A549 (cell line): ENCODE data around the gene LDLRAD4.

Experiments
- EP300 ChIP-seq, 2 experiments: fragments of >200 bp; sonication (Bioruptor Twin); formaldehyde crosslinking; IDR thresholded peaks; 2 replicates in 1 of 2; 3 replicates in 1 of 2; pipeline ENCODE4 v1.6.1; 2016 to 2017
- GATA3 ChIP-seq: IDR thresholded peaks from 2 replicates; pipeline ENCODE4 v1.6.1; 2012; ENCODE audit warnings: borderline replicate concordance
- NFE2L2 ChIP-seq: fragments of 150-350 bp; conservative IDR thresholded peaks from 2 replicates; pipeline ENCODE4 v1.6.1; 2014; ENCODE audit warnings: low read length
- POLR2A ChIP-seq: IDR thresholded peaks from 2 replicates; pipeline ENCODE4 v1.6.1; 2012; ENCODE audit warnings: mild to moderate bottlenecking, low read length
- RFX5 ChIP-seq: fragments of 450-650 bp; IDR thresholded peaks from 2 replicates; pipeline ENCODE4 v1.7.1; 2014; ENCODE audit warnings: antibody characterized with exemption, mild to moderate bottlenecking, moderate library complexity
- ZSCAN20 ChIP-seq: fragments of 250-450 bp; sonication (Bioruptor Pico); IDR thresholded peaks from 2 replicates; pipeline ENCODE4 v1.8.0; 2022; ENCODE audit warnings: mild to moderate bottlenecking, moderate library complexity
- TF ChIP-seq, protein P1 (sequence below): fragments of >200 bp; sonication (Bioruptor Twin); formaldehyde crosslinking; IDR thresholded peaks from 3 replicates; pipeline ENCODE4 v1.5.1; 2016
- TF ChIP-seq, protein P2 (sequence below): fragments of 200-600 bp; sonication (generic); IDR thresholded peaks from 2 replicates; pipeline ENCODE4 v1.6.1; 2016; ENCODE audit warnings: antibody characterized with exemption, mild to moderate bottlenecking, moderate library complexity
- TF ChIP-seq, protein P3 (sequence below): fragments of 250-450 bp; sonication (Bioruptor Pico); IDR thresholded peaks from 2 replicates; pipeline ENCODE4 v1.5.0; 2021; ENCODE audit warnings: mild to moderate bottlenecking, moderate library complexity, borderline replicate concordance
- TF ChIP-seq, protein P4 (sequence below): fragments of 450-650 bp; IDR thresholded peaks from 2 replicates; pipeline ENCODE4 v1.6.1; 2014; ENCODE audit warnings: antibody characterized with exemption

DNA sequence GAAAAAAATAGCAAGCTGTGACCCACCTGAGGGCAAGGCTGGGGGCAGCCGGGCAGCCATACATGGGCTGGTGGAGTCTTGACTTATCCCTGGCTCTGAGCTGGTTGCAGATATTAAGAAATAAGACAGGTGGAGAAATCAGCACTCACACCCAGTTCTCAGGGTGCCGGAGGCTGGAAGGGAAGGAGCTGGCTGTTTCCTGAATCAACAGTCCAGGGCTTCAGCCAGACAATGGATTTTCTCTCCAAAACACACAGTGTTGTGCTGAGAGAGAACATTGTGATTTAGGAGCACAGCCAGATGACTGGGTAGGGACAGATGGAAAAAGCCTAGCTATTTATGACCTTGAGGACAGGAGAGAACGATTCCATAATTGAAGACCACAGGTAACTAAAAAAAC, 208.8 kb downstream of the LDLRAD4 start:
- no peak for TF ChIP-seq RFX5
- no peak for TF ChIP-seq EP300 (IDR thresholded peaks at IDR 0.05)
- TF ChIP-seq, protein P1, sequence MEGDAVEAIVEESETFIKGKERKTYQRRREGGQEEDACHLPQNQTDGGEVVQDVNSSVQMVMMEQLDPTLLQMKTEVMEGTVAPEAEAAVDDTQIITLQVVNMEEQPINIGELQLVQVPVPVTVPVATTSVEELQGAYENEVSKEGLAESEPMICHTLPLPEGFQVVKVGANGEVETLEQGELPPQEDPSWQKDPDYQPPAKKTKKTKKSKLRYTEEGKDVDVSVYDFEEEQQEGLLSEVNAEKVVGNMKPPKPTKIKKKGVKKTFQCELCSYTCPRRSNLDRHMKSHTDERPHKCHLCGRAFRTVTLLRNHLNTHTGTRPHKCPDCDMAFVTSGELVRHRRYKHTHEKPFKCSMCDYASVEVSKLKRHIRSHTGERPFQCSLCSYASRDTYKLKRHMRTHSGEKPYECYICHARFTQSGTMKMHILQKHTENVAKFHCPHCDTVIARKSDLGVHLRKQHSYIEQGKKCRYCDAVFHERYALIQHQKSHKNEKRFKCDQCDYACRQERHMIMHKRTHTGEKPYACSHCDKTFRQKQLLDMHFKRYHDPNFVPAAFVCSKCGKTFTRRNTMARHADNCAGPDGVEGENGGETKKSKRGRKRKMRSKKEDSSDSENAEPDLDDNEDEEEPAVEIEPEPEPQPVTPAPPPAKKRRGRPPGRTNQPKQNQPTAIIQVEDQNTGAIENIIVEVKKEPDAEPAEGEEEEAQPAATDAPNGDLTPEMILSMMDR = no peak
- TF ChIP-seq, protein P2, sequence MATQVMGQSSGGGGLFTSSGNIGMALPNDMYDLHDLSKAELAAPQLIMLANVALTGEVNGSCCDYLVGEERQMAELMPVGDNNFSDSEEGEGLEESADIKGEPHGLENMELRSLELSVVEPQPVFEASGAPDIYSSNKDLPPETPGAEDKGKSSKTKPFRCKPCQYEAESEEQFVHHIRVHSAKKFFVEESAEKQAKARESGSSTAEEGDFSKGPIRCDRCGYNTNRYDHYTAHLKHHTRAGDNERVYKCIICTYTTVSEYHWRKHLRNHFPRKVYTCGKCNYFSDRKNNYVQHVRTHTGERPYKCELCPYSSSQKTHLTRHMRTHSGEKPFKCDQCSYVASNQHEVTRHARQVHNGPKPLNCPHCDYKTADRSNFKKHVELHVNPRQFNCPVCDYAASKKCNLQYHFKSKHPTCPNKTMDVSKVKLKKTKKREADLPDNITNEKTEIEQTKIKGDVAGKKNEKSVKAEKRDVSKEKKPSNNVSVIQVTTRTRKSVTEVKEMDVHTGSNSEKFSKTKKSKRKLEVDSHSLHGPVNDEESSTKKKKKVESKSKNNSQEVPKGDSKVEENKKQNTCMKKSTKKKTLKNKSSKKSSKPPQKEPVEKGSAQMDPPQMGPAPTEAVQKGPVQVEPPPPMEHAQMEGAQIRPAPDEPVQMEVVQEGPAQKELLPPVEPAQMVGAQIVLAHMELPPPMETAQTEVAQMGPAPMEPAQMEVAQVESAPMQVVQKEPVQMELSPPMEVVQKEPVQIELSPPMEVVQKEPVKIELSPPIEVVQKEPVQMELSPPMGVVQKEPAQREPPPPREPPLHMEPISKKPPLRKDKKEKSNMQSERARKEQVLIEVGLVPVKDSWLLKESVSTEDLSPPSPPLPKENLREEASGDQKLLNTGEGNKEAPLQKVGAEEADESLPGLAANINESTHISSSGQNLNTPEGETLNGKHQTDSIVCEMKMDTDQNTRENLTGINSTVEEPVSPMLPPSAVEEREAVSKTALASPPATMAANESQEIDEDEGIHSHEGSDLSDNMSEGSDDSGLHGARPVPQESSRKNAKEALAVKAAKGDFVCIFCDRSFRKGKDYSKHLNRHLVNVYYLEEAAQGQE = no peak
- TF ChIP-seq, protein P3, sequence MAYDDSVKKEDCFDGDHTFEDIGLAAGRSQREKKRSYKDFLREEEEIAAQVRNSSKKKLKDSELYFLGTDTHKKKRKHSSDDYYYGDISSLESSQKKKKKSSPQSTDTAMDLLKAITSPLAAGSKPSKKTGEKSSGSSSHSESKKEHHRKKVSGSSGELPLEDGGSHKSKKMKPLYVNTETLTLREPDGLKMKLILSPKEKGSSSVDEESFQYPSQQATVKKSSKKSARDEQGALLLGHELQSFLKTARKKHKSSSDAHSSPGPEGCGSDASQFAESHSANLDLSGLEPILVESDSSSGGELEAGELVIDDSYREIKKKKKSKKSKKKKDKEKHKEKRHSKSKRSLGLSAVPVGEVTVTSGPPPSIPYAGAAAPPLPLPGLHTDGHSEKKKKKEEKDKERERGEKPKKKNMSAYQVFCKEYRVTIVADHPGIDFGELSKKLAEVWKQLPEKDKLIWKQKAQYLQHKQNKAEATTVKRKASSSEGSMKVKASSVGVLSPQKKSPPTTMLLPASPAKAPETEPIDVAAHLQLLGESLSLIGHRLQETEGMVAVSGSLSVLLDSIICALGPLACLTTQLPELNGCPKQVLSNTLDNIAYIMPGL (CRISPR knock-in tag) = no peak
- TF ChIP-seq POLR2A = no peak
- TF ChIP-seq GATA3 = no peak
- TF ChIP-seq, protein P4, sequence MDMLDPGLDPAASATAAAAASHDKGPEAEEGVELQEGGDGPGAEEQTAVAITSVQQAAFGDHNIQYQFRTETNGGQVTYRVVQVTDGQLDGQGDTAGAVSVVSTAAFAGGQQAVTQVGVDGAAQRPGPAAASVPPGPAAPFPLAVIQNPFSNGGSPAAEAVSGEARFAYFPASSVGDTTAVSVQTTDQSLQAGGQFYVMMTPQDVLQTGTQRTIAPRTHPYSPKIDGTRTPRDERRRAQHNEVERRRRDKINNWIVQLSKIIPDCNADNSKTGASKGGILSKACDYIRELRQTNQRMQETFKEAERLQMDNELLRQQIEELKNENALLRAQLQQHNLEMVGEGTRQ = no peak
- TF ChIP-seq NFE2L2 = no peak
- no peak for TF ChIP-seq ZSCAN20 (CRISPR knock-in tag)
